HAP-1 (cell line): ENCODE measurements around the gene SULT1E1.
"Not testable (repeated sequence)": the region's sequence is repeated elsewhere in the genome, so short reads cannot be mapped to it uniquely, and the experiment has no call there.

ENCODE experiments used
- DNase-seq, 2 experiments: peaks; one replicate each; pipeline ENCODE4 v3.0.0-alpha.2; 2016 to 2020; ENCODE audit warnings: low spot score in 2 of 2
- H3K27me3 ChIP-seq: fragments of 250-450 bp; sonication (Bioruptor Pico); 2 replicates; pipeline ENCODE4 v1.5.1; 2020; ENCODE audit warnings: low read depth, mild to moderate bottlenecking, moderate library complexity
- H3K36me3 ChIP-seq: fragments of 250-450 bp; sonication (Bioruptor Pico); replicated peaks from 2 replicates; pipeline ENCODE4 v1.5.1; 2020; ENCODE audit warnings: mild to moderate bottlenecking
- H3K4me1 ChIP-seq: fragments of 250-450 bp; sonication (Bioruptor Pico); 2 replicates; pipeline ENCODE4 v1.5.1; 2020; ENCODE audit warnings: mild to moderate bottlenecking
- H3K4me3 ChIP-seq: fragments of 250-450 bp; sonication (Bioruptor Pico); 2 replicates; pipeline ENCODE4 v1.5.1; 2020; ENCODE audit warnings: mild to moderate bottlenecking, moderate library complexity
- H3K9me3 ChIP-seq: fragments of 250-450 bp; sonication (Bioruptor Pico); 2 replicates; pipeline ENCODE4 v1.5.1; 2020; ENCODE audit warnings: mild to moderate bottlenecking, moderate library complexity
- in situ Hi-C: fragments of 300-500 bp; cut with MboI; formaldehyde crosslinking; loops from 3 replicates; pipeline ENCODE4 v1.14.3; 2020; ENCODE audit warnings: low sequenced_read_pairs, inconsistent platforms, mixed read lengths

SULT1E1 gene

DNA sequence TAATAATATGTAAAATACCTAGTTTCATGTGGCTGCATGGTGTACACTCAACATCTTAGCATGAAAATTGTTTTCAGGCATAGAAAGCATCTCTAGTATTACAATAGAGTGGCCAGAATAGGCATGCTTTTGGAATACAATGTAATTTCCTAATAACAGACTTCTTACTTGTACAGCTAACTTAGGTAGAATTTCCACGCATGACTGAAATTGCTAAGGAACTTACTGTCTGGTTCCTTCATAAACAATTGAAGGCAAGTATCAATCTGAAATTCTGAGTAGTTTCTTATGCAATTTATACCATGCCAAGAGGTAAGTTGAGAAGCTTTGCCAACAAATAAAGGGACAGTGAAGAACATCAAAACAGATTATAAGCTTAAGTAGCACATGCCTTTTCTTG lies 26.7 kb downstream of the SULT1E1 start:
- Histone ChIP-seq H3K9me3 (no peaks in the 10 kb centered on the region), H3K36me3 (no peaks in the 10 kb centered on the region), H3K4me3 (no peak overlapping the region), H3K27me3 (0 out of 2 replicates have a peak, but pooled peaks cover 4% of the 10 kb centered on the region), H3K4me1 (no peaks in the 10 kb centered on the region)
- no peak for DNase-seq
- in situ Hi-C loops, result no loop called here

GRCh38 chr4:69832326-69833030 lies 27.5 kb downstream of the SULT1E1 start:
- in situ Hi-C loops, result no loop called here
- no peak for DNase-seq
- Histone ChIP-seq H3K9me3 (no peaks in the 10 kb centered on the region), H3K4me3 (no peak overlapping the region), H3K4me1 (no peaks in the 10 kb centered on the region), H3K27me3 (0 out of 2 replicates have a peak, but pooled peaks cover 4% of the 10 kb centered on the region), H3K36me3 (no peaks in the 10 kb centered on the region)

DNA sequence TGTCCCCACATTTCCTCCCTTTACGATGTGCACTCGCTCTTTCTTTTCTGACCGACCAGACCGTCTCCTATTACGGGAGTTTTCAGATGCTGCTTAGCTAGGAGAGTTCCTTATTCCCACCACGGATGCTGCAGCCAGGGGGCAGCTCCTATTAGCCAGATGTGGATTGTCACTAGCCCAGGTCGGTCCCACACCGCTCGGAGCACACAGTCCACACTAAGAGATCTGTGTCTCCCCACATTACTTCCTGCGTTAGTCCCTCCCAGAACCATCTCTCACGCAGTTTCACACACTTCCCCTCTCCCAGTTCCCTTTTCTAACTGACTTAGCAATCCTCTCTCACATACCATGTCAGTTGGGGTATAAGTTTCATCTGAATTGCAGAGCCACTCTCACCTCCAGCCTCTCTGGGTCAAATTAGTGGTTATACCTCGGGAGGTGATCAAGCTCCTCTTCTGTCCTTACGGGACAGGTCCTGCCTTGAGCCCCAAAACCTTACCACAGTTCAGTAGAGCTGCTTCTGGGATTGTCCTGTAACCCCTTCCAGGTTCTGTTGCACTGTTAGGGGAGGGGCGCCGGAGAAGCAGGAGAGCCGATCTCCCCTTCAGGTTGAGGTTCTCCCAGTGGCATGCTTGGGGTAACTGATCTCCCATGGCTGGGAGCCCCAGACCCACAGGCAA lies 28.2 kb downstream of the SULT1E1 start:
- no peaks in the 10 kb centered on the region for H3K4me1 ChIP-seq
- H3K36me3 ChIP-seq, result no peaks in the 10 kb centered on the region
- in situ Hi-C loops, result no loop called here
- no peaks in the 10 kb centered on the region for H3K9me3 ChIP-seq
- no peak for DNase-seq
- H3K4me3 ChIP-seq, result no peak overlapping the region
- H3K27me3 ChIP-seq, result 0 out of 2 replicates have a peak, but pooled peaks cover 4% of the 10 kb centered on the region

DNA sequence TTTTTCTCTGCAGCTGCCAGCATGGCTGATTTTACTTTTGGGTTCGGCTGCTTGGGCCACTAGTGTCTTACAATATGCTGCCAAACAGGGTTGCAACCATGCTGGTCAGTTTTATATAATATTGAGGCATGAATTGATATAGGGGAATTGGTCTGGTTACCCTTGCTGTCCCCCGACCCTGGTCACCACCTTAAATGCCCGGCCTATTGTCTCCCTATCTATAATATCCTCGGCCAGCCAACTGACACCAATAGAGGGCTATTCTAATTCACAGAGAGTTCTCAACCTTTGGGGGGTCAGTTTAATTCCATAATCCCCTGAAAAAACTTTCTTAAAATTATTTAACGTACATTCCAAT lies 28.7 kb downstream of the SULT1E1 start:
- H3K4me3 ChIP-seq, result no peak overlapping the region
- H3K27me3 ChIP-seq, result 0 out of 2 replicates have a peak, but pooled peaks cover 4% of the 10 kb centered on the region
- H3K4me1 ChIP-seq, result no peaks in the 10 kb centered on the region
- in situ Hi-C loops, result no loop called here
- no peak for DNase-seq
- no peaks in the 10 kb centered on the region for H3K36me3 ChIP-seq
- no peaks in the 10 kb centered on the region for H3K9me3 ChIP-seq

DNA sequence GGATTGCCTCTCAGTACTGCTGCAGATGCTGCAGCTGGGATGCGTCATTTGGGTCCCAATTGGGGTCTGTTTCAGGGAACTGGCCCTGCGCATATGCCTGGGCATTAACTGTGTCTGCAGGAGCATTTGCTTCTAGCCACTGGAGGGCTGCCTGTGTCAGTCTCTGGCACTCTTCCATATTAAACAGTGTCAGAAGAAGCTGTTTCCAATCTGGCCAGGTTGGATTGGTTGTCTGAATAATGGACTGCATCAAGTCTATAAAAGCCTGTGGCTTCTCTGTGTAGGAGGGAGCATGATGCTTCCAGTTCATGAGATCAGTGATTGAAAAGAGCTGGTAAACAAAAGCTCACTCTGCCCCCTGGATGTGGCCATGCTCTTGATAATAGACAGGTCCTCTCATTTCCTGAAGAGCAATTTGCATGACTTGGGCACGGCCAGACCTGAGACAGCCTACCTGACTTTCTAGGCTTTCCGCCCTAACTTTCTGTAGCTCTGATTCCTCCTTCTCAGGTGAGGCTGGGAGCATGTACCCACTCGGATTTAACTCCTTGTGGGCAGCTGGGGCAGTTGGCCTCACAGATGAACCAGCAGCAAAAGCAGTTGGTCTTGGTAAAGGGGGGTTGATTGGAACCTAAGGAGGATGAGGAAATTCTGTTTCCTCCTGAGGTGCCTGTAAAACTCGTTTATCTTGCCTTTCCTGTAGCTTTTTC lies 29.2 kb downstream of the SULT1E1 start:
- in situ Hi-C loops, result no loop called here
- DNase-seq, result no peak
- H3K4me3 ChIP-seq, result no peak overlapping the region

DNA sequence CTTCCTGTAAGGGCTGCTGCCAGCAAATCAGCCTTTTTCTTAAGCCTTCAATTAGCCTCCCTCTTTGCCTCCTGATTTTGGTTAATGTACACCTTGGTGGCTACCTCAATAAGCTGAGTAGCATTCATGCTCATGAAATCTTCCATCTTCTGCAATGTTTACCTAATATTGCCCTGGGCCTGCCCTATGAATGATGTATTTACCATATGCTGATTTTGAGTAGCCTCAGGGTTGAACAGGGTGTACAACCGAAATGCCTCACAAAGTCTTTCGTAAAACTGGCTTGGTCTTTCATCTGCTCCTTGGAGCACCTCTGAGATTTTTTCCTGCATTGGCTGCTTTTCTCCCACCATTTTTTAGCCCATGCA lies 29.8 kb downstream of the SULT1E1 start:
- Histone ChIP-seq H3K27me3 (0 out of 2 replicates have a peak, but pooled peaks cover 4% of the 10 kb centered on the region), H3K36me3 (no peaks in the 10 kb centered on the region), H3K4me3 (no peak overlapping the region), H3K9me3 (no peaks in the 10 kb centered on the region), H3K4me1 (no peaks in the 10 kb centered on the region)
- in situ Hi-C loops, result no loop called here
- DNase-seq, result no peak

More for the DNA sequence above, 29.2 kb downstream of the SULT1E1 start:
- 0 out of 2 replicates have a peak, but pooled peaks cover 4% of the 10 kb centered on the region for H3K27me3 ChIP-seq
- no peaks in the 10 kb centered on the region for H3K36me3 ChIP-seq
- H3K9me3 ChIP-seq, result no peaks in the 10 kb centered on the region
- no peaks in the 10 kb centered on the region for H3K4me1 ChIP-seq

- in situ Hi-C loops, result loop anchor here (10.0 kb wide), 1 partner anchor 135 kb away; no protein-coding TSS in a partner anchor
- 0 out of 2 replicates have a peak, but pooled peaks cover 4% of the 10 kb centered on the region for H3K27me3 ChIP-seq
Measured at GRCh38 chr4:69829678-69830077, 30.3 kb downstream of the SULT1E1 start.

DNA sequence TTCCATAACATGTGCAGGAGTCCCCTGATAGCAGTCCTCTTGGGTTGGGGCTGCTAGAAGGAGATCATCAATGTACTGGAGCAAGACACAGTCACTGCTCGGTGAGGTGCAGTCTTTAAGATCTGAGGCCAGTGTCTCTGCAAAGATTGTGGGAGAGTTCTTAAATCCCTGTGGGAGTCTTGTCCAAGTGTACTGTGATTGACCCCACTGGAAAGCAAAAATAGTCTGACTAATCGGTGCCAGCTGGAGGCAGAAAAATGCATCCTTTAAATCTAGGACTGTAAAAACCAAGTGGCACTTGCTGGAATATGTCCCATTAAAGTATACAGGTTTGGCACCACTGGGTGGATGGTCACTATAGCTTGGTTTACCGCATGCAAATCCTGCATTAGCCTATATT lies 31.1 kb downstream of the SULT1E1 start:
- no peaks in the 10 kb centered on the region for H3K4me1 ChIP-seq
- DNase-seq, result no peak
- in situ Hi-C loops, result loop anchor here (10.0 kb wide), 1 partner anchor 134 kb away; no protein-coding TSS in a partner anchor
- no peaks in the 10 kb centered on the region for H3K36me3 ChIP-seq
- H3K9me3 ChIP-seq, result no peaks in the 10 kb centered on the region
- H3K27me3 ChIP-seq, result 0 out of 2 replicates have a peak, but pooled peaks cover 4% of the 10 kb centered on the region
- H3K4me3 ChIP-seq, result no peak overlapping the region

More at GRCh38 chr4:69829678-69830077, 30.3 kb downstream of the SULT1E1 start:
- H3K4me1 ChIP-seq, result no peaks in the 10 kb centered on the region
- DNase-seq, result no peak
- no peaks in the 10 kb centered on the region for H3K9me3 ChIP-seq
- H3K36me3 ChIP-seq, result no peaks in the 10 kb centered on the region
- H3K4me3 ChIP-seq, result no peak overlapping the region

- not testable (repeated sequence) for H3K4me1 ChIP-seq, H3K9me3 ChIP-seq, H3K27me3 ChIP-seq, H3K4me3 ChIP-seq, H3K36me3 ChIP-seq, DNase-seq
- in situ Hi-C loops, result loop anchor here (10.0 kb wide), 1 partner anchor 130 kb away; no protein-coding TSS in a partner anchor
Measured at GRCh38 chr4:69825056-69825455, 34.9 kb downstream of the SULT1E1 start.

DNA sequence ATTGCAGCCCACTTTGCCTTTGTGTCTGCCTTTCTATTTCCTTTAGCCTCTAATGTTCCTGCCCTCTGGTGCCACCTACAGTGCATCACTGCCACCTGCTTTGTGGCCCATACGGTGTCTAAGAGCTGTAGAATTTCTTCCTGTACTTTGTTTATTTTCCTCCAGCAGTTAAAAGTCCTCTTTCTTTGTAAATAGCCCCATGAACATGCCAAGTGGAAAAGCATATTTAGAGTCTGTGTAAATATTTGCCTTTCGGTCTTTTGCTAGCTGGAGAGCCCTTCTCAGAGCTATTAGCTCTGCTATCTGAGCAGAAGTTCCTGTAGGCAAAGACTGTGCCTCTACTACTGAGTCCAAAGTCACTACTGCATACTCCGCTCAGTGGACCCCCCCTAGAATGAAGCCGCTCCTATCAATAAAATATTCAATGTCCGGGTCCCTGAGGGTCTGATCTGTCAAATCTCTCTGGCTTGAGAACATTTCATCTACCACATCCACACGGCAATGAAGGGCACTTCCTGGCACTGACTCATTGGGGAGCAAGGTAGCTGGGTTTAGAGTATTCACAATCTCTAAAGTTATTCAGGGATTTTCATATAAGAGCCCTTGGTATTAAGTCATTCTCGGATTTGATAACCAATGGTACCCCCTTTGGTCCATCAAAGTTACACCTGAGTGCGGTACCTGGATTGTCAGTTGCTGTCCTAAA lies 36.3 kb downstream of the SULT1E1 start:
- Histone ChIP-seq H3K4me1 (no peaks in the 10 kb centered on the region), H3K36me3 (no peaks in the 10 kb centered on the region), H3K9me3 (no peaks in the 10 kb centered on the region), H3K4me3 (no peak overlapping the region), H3K27me3 (no peaks in the 10 kb centered on the region)
- peak; percentile 10 to 45 for DNase-seq
- in situ Hi-C loops, result loop anchor here (10.0 kb wide), 1 partner anchor 129 kb away; no protein-coding TSS in a partner anchor

DNA sequence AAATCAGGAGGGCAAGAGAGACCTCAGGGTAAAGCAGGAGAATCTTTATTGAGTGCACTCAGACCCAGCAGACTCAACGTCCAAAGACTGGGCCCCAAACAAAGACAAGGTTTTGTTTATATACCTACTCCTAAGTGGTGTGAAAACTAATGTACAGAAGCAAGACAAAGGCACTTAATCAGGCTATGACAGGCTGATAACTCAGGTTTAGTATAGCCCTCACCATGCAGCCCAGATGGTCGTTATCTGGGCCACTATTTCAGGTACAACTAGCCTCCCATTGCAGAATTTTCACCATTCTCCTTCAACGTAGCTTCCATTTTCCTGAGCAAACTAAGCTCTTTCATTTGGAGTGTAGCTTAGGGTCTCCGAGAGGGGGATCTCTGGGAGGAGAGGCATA lies 36.9 kb downstream of the SULT1E1 start:
- Histone ChIP-seq H3K4me1 (no peaks in the 10 kb centered on the region), H3K9me3 (no peaks in the 10 kb centered on the region), H3K36me3 (no peaks in the 10 kb centered on the region), H3K4me3 (no peak overlapping the region), H3K27me3 (no peaks in the 10 kb centered on the region)
- in situ Hi-C loops, result loop anchor here (10.0 kb wide), 1 partner anchor 128 kb away; no protein-coding TSS in a partner anchor
- no peak for DNase-seq

DNA sequence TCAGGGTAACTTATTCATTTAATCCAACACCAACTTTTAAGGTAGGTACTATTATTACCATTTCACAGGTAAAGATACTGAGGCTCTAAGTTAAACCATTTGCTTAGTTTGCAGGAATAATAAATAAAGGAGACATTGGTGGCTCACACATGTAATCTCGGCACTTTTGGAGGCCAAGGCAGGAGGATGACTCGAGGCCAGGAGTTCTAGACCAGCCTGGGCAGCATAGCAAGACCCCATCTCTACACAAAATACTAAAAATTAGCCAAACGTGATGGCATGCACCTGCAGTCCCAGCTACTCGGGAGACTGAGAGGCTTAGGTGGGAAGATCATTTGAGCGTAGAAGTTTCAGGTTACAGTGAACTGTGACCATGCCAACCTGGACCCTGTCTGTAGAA lies 37.7 kb downstream of the SULT1E1 start:
- Histone ChIP-seq H3K9me3 (no peaks in the 10 kb centered on the region), H3K36me3 (no peaks in the 10 kb centered on the region), H3K4me1 (no peaks in the 10 kb centered on the region), H3K4me3 (no peak overlapping the region), H3K27me3 (no peaks in the 10 kb centered on the region)
- DNase-seq, result no peak
- in situ Hi-C loops, result loop anchor here (10.0 kb wide), 1 partner anchor 127 kb away; no protein-coding TSS in a partner anchor

DNA sequence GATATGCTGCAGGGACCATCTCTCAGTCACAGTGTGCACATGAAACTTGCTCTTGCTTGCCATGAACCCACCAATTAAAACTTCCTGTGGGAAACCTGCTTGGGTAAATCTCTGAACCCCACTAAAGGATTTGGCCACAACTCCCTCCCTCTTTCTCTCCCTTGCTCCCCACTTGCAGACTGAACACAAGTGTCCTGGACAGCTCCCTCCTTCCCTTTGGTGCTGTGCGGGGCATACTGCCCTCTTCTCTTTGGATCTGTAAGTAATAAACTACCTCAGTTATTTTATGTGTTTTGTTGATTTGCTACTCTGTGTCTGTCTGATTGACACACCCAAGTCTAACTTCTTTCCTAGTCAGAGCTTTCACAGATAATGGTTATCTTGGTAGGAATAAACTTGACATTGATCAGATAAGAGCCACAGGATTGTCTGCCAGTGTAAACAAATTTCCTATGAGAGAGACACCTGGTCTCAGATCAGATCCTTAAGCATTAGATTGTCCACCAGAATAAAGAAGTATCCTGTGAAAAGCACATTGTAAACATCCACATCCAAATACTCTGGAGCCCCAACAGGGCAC lies 41.8 kb downstream of the SULT1E1 start:
- no peak for DNase-seq
- in situ Hi-C loops, result no loop called here
- no peaks in the 10 kb centered on the region for H3K27me3 ChIP-seq

More for the DNA sequence above, 41.8 kb downstream of the SULT1E1 start:
- no peaks in the 10 kb centered on the region for H3K9me3 ChIP-seq
- no peaks in the 10 kb centered on the region for H3K4me1 ChIP-seq
- H3K36me3 ChIP-seq, result no peaks in the 10 kb centered on the region
- no peak overlapping the region for H3K4me3 ChIP-seq
